DND-41 (cell line): ENCODE results near the gene MYH14.

ENCODE experiments used
- CTCF ChIP-seq: IDR thresholded peaks from 2 replicates; pipeline ENCODE4 v1.5.1; 2012; ENCODE audit warnings: borderline replicate concordance, low read length, moderate library complexity, mild to moderate bottlenecking; ENCODE audit not compliant: poor library complexity, severe bottlenecking; ENCODE audit errors: extremely low read depth
- EZH2 ChIP-seq: IDR thresholded peaks from 3 replicates; pipeline ENCODE4 v1.6.1; 2012; ENCODE audit warnings: borderline replicate concordance, low read depth, mild to moderate bottlenecking, moderate library complexity, low read length, inconsistent platforms; ENCODE audit not compliant: severe bottlenecking

DNA sequence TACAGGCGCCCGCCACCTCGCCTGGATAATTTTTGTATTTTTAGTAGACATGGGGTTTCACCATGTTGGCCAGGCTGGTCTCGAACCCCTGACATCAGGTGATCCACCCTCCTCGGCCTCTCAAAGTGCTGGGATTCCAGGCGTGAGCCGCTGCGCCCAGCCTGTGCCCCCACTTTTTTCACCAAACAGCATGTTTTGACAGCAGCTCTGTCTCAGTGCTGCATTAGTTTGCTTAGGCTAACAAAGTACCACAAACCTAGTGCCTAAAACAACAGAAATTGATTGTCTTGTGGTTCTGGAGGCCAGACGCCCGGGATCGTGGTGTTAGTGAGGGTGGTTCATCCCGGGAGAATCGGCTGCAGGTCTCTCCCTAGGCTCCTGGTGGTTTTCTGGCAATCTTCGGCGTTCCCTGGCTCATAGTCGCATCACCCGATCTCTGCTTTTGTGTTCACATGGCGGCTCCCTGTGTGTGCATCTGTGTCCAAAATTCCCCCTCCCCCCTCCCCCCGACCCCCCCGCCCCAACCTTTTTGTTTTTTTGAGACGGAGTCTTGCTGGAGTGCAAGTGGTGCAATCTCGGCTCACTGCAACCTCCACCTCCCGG is 30.0 kb downstream of the MYH14 start:
- TF ChIP-seq CTCF (no peak), EZH2 (no peak)
